CD8-positive, alpha-beta memory T cell (primary cell): ENCODE results near the gene PLA2G4A. TPM values are rescaled to one million over a fixed set of nuclear protein-coding genes. Genes with fewer than 3 reads are reported as not detected.

Experiments
- CTCF ChIA-PET: fragments of 350-600 bp; sonication (Branson Sonifier 250); formaldehyde crosslinking; loops from one replicate; lab custom pipeline; 2021; ENCODE audit warnings: antibody characterized with exemption; lab: Charles Lee
- POLR2A ChIA-PET: fragments of 350-600 bp; sonication (Branson Sonifier 250); formaldehyde crosslinking; loops from one replicate; lab custom pipeline; 2021; ENCODE audit warnings: antibody characterized with exemption; lab: Charles Lee
- DNase-seq, 5 donors: peaks; one replicate each; pipeline versions ENCODE4 v3.0.0 to v3.0.0-alpha.2; 2020 to 2022; ENCODE audit warnings: mixed read lengths in 1 of 5
- H3K27ac ChIP-seq: one replicate; pipeline ENCODE4 v1.7.0; 2013; ENCODE audit warnings: low read depth, mild to moderate bottlenecking, low read length, moderate library complexity
- H3K27me3 ChIP-seq: 2 replicates; pipeline ENCODE4 v1.7.0; 2013; ENCODE audit warnings: low read length, mild to moderate bottlenecking; ENCODE audit not compliant: insufficient read depth, poor library complexity, severe bottlenecking
- H3K36me3 ChIP-seq: 2 replicates; pipeline ENCODE4 v1.7.0; 2013; ENCODE audit warnings: mild to moderate bottlenecking, low read length, moderate library complexity; ENCODE audit not compliant: insufficient read depth
- H3K4me1 ChIP-seq: 2 replicates; pipeline ENCODE4 v1.7.0; 2013; ENCODE audit warnings: mild to moderate bottlenecking, low read length, moderate library complexity; ENCODE audit not compliant: insufficient read depth
- H3K4me3 ChIP-seq: 2 replicates; pipeline ENCODE4 v1.7.0; 2013; ENCODE audit warnings: mild to moderate bottlenecking, low read length
- H3K9me3 ChIP-seq: 2 replicates; pipeline ENCODE4 v1.7.0; 2013; ENCODE audit warnings: mild to moderate bottlenecking, low read length
- H3K27ac Mint-ChIP-seq, 8 donors: one replicate each; pipeline ENCODE4 v1.8.0; 2020 to 2021; ENCODE audit warnings: mixed read lengths in 8 of 8, mild to moderate bottlenecking in 6 of 8, inconsistent platforms in 3 of 8, moderate library complexity in 3 of 8
- H3K27me3 Mint-ChIP-seq, 2 donors: one replicate each; pipeline ENCODE4 v1.8.0; 2020 to 2021; ENCODE audit warnings: mixed read lengths in 2 of 2, mild to moderate bottlenecking in 1 of 2, moderate library complexity in 1 of 2
- H3K36me3 Mint-ChIP-seq, 3 donors: one replicate each; pipeline ENCODE4 v1.8.0; 2020 to 2021; ENCODE audit warnings: mixed read lengths in 3 of 3, inconsistent platforms in 1 of 3, mild to moderate bottlenecking in 1 of 3
- H3K4me1 Mint-ChIP-seq, 3 donors: one replicate each; pipeline ENCODE4 v1.8.0; 2020 to 2021; ENCODE audit warnings: mixed read lengths in 3 of 3, inconsistent platforms in 1 of 3, mild to moderate bottlenecking in 1 of 3
- H3K4me3 Mint-ChIP-seq, 7 donors: one replicate each; pipeline ENCODE4 v1.8.0; 2020 to 2021; ENCODE audit warnings: mixed read lengths in 7 of 7, mild to moderate bottlenecking in 6 of 7, moderate library complexity in 4 of 7, inconsistent platforms in 2 of 7
- H3K9me3 Mint-ChIP-seq, 5 donors: one replicate each; pipeline ENCODE4 v1.8.0; 2020 to 2022; ENCODE audit warnings: mixed read lengths in 5 of 5, mild to moderate bottlenecking in 3 of 5, moderate library complexity in 2 of 5, inconsistent platforms in 1 of 5
- polyA plus RNA-seq: library from polyadenylated mRNA; unstranded; fragments of 300-500 nt; fragmentation: Illumina TruSeq; gene quantifications from one replicate; pipeline ENCODE4 v1.2.3, GENCODE V29; 2021
- total RNA-seq, 2 experiments: library from RNA; stranded (reverse); gene quantifications; one replicate each; pipeline ENCODE4 v1.2.3, GENCODE V29; 2021

The PLA2G4A gene
- total RNA-seq (1 to 10 TPM; 1.1 to 1.5 TPM), polyA plus RNA-seq (not detected)

DNA sequence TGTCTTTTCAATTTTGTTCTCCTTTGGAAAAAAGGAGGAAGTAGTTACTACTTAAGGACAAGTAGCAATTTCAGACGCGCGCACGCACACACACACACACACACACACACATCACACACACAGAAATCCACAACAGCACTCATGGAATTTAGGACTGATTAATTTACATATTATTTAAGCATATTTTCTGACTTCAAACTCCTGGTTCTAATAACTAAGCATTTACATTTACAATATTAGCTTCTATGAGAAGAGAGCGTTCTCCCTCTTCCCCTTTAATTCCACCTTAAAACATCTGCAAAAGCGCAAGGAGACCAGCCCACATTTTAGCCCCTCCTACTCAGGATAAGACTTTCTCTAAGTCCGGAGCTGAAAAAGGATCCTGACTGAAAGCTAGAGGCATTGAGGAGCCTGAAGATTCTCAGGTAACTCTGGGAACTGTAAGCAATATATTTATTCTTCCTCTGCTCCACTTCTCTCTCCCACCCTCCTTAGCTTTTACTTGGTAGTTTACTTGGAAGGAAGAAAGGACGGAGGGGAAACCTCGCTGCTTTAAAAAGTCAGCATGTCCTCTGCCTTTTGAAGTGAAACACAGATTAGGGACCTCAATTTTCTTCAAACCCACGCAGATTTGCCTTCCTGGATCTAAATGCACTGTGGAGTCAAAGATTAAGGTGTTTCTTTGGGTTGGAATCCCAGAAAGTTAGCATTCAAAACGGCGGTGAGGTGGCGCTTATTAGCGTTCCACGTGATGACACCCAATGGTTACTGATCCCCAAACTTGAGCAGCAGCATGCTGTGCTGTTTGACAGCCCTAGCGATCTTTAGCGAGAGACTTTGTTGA is at the start of gene PLA2G4A:
PLA2G4A (plus strand) TSS at position 339 of the 844 bp plus-strand sequence. CDS start 25,406 bp downstream, outside the sequence.
- Mint-ChIP-seq H3K27ac (peak within 1 kb of the TSS in 1 of 8 donors; percentile 36), H3K36me3 (no peaks in the 10 kb centered on the region), H3K4me1 (peaks cover 4 to 16% (median 10%) of the 10 kb centered on the region in 3 donors), H3K4me3 (peak within 1 kb of the TSS; percentile 45 to 68 (median 64)), H3K9me3 (peaks cover 0 to 5% (median 2%) of the 10 kb centered on the region in 5 donors), H3K27me3 (peaks cover 0 to 2% of the 10 kb centered on the region in 2 donors)
- Histone ChIP-seq H3K4me1 (no peaks in the 10 kb centered on the region), H3K27me3 (no peaks in the 10 kb centered on the region), H3K9me3 (no peaks in the 10 kb centered on the region), H3K4me3 (peak within 1 kb of the TSS; percentile 64), H3K36me3 (no peaks in the 10 kb centered on the region), H3K27ac (no peak within 1 kb of the TSS)
- no peak for DNase-seq
- ChIA-PET POLR2A (no interaction called here), CTCF (no interaction called here)

DNA sequence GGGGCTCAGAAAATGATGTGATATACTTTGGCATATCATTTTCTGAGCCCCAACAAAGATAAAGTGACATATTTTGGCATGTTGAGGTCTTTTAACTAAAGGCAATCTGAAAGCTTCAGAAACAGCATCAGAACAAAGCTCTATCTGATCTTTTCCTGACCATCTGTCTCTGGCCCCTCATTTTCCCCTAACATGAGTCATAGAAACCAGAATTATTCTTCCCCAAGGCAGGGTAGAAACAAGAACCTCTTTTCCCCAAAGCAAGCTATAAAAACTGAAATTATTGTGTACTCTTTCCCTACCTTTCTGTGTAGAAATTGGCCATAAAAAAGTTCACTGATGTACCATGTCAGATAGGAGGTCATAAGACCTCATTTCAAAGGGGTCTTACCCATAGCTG is 48.7 kb upstream of the PLA2G4A start:
- Histone ChIP-seq H3K4me3 (no peak overlapping the region), H3K36me3 (no peaks in the 10 kb centered on the region), H3K4me1 (no peaks in the 10 kb centered on the region), H3K27me3 (no peaks in the 10 kb centered on the region), H3K9me3 (no peaks in the 10 kb centered on the region), H3K27ac (no peak overlapping the region)
- Mint-ChIP-seq H3K4me1 (no peaks in the 10 kb centered on the region), H3K36me3 (no peaks in the 10 kb centered on the region), H3K4me3 (no peak overlapping the region), H3K27ac (no peak overlapping the region), H3K27me3 (no peaks in the 10 kb centered on the region), H3K9me3 (peaks cover 0 to 2% (median 0%) of the 10 kb centered on the region in 5 donors)
- POLR2A ChIA-PET = no interaction called here
- CTCF ChIA-PET = no interaction called here
- DNase-seq = no peak

DNA sequence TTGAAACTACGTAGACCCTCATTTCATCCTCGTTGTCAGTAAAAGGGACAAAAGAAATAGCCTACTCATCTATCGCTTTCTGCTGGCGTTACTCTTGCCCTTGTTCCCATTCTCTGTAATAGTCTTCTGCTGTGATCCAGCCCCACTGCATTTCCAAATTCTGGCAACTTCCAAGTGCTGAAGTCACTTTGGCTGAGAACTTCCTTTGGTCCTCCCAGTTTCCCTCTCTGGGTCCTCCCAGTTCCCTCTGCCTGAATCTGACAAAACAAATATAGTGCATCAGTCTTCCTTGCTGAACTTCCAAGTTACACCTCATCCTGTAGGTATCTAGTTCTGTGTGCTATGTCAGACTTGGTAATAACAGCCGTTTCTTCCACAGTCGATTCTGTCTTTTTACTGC is 47.0 kb upstream of the PLA2G4A start:
- H3K27me3 Mint-ChIP-seq = no peaks in the 10 kb centered on the region
- ChIA-PET POLR2A (no interaction called here), CTCF (no interaction called here)
- Histone ChIP-seq H3K27ac (no peak overlapping the region), H3K4me1 (no peaks in the 10 kb centered on the region), H3K9me3 (no peaks in the 10 kb centered on the region), H3K27me3 (no peaks in the 10 kb centered on the region), H3K4me3 (no peak overlapping the region), H3K36me3 (no peaks in the 10 kb centered on the region)
- no peak overlapping the region for H3K4me3 Mint-ChIP-seq
- peaks cover 0 to 2% (median 0%) of the 10 kb centered on the region in 5 donors for H3K9me3 Mint-ChIP-seq
- no peak overlapping the region for H3K27ac Mint-ChIP-seq
- DNase-seq = no peak
- no peaks in the 10 kb centered on the region for H3K36me3 Mint-ChIP-seq
- H3K4me1 Mint-ChIP-seq = no peaks in the 10 kb centered on the region

DNA sequence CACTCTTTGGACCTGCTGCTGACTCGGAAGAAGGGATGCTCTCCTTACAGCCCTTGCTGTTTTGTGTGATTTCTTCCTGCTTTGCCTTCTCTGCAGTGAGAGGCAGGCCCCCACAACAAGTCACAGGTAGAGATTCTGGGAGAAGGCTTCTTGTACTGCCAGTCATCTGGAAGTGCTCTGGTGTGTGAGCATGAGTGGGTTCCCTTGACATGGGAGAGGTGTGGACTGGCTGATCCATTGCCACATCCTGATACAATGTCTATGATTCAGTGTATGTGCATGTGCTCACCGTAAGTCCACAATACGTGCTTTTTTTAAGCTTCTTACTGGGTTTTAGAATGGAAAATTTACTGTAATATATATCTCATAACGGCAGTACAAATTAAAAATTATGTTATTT is 46.0 kb upstream of the PLA2G4A start:
- Mint-ChIP-seq H3K27ac (peak overlapping the region in 1 of 8 donors; percentile 28), H3K36me3 (no peaks in the 10 kb centered on the region), H3K27me3 (no peaks in the 10 kb centered on the region), H3K4me1 (no peaks in the 10 kb centered on the region), H3K9me3 (peaks cover 0 to 2% (median 0%) of the 10 kb centered on the region in 5 donors), H3K4me3 (no peak overlapping the region)
- H3K27me3 ChIP-seq = no peaks in the 10 kb centered on the region
- no peaks in the 10 kb centered on the region for H3K9me3 ChIP-seq
- H3K36me3 ChIP-seq = no peaks in the 10 kb centered on the region
- H3K4me1 ChIP-seq = no peaks in the 10 kb centered on the region
- ChIA-PET POLR2A (no interaction called here), CTCF (no interaction called here)
- H3K27ac ChIP-seq = no peak overlapping the region
- H3K4me3 ChIP-seq = no peak overlapping the region
- DNase-seq = no peak

DNA sequence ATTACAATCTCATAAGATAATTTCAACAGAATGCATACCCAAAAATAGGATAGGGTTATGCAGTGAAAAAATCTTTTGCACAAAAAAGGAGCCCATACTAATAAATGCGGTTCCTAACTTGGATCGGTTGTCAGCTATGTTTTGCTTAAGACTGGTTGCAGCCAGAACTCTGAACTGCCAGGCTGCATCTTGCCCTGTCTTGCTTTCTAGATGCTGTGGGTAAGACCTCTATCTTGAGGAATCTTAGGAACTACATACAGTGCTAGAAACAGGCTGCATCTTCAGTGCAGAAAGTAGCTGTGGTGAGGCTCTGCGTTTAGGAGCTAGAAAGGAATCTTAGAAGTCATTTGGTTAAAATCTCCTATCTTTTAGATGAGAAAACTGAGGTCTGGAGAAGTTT is 45.6 kb upstream of the PLA2G4A start:
- ChIA-PET CTCF (no interaction called here), POLR2A (no interaction called here)
- Histone ChIP-seq H3K36me3 (no peaks in the 10 kb centered on the region), H3K4me3 (no peak overlapping the region), H3K9me3 (no peaks in the 10 kb centered on the region), H3K27ac (no peak overlapping the region), H3K27me3 (no peaks in the 10 kb centered on the region), H3K4me1 (no peaks in the 10 kb centered on the region)
- no peaks in the 10 kb centered on the region for H3K27me3 Mint-ChIP-seq
- H3K9me3 Mint-ChIP-seq = peaks cover 0 to 2% (median 0%) of the 10 kb centered on the region in 5 donors
- H3K4me3 Mint-ChIP-seq = no peak overlapping the region
- DNase-seq = no peak
- no peak overlapping the region for H3K27ac Mint-ChIP-seq
- no peaks in the 10 kb centered on the region for H3K4me1 Mint-ChIP-seq
- H3K36me3 Mint-ChIP-seq = no peaks in the 10 kb centered on the region

DNA sequence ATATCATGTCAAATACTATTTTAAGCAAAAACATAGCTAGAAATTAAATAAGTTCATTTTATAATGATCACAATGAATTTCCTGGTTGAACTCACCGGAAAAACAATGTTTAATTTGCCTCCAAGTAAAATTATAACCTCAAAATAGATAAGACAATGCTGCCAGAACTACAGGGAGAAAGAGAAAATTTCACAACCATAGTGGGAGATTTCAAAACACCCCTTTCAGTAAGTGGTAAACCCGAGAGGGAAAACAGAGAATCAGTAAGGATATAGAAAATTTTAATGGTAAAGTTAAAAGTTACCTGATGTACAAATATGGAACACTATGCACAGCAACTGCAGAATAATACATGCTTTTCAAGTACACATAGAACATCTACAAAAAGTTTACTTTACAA is 43.2 kb upstream of the PLA2G4A start:
- Mint-ChIP-seq H3K27me3 (no peaks in the 10 kb centered on the region), H3K4me1 (no peaks in the 10 kb centered on the region), H3K27ac (no peak overlapping the region), H3K9me3 (peaks cover 0 to 2% (median 0%) of the 10 kb centered on the region in 5 donors), H3K36me3 (no peaks in the 10 kb centered on the region), H3K4me3 (no peak overlapping the region)
- no peak overlapping the region for H3K4me3 ChIP-seq
- ChIA-PET POLR2A (no interaction called here), CTCF (no interaction called here)
- no peak overlapping the region for H3K27ac ChIP-seq
- no peaks in the 10 kb centered on the region for H3K27me3 ChIP-seq
- H3K9me3 ChIP-seq = no peaks in the 10 kb centered on the region
- no peaks in the 10 kb centered on the region for H3K36me3 ChIP-seq
- no peaks in the 10 kb centered on the region for H3K4me1 ChIP-seq
- no peak for DNase-seq

DNA sequence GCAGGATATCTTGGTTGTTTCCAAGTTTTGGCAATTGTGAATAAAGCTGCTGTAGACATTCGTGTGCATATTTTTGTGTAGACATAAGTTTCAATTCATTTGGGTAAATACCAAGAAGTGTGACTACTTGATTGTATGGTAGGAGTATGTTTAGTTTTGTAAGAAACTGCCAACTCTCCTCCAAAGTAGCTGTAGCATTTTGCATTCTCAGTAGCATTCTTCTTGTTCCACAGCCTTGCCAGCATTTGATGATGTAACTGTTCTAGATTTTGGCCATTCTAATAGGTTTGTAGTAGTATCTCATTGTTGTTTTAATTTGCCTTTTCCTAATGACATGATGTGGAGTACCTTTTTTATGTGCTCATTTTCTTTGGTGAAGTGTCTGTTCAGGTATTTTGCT is 38.6 kb upstream of the PLA2G4A start:
- no peak overlapping the region for H3K4me3 Mint-ChIP-seq
- no peaks in the 10 kb centered on the region for H3K9me3 ChIP-seq
- H3K27me3 Mint-ChIP-seq = no peaks in the 10 kb centered on the region
- no peaks in the 10 kb centered on the region for H3K4me1 Mint-ChIP-seq
- POLR2A ChIA-PET = no interaction called here
- H3K9me3 Mint-ChIP-seq = peaks cover 0 to 3% (median 0%) of the 10 kb centered on the region in 5 donors
- CTCF ChIA-PET = no interaction called here
- H3K4me3 ChIP-seq = no peak overlapping the region
- no peaks in the 10 kb centered on the region for H3K36me3 ChIP-seq
- no peak overlapping the region for H3K27ac Mint-ChIP-seq
- H3K36me3 Mint-ChIP-seq = no peaks in the 10 kb centered on the region
- H3K27me3 ChIP-seq = no peaks in the 10 kb centered on the region
- H3K27ac ChIP-seq = no peak overlapping the region
- no peak for DNase-seq
- H3K4me1 ChIP-seq = no peaks in the 10 kb centered on the region

DNA sequence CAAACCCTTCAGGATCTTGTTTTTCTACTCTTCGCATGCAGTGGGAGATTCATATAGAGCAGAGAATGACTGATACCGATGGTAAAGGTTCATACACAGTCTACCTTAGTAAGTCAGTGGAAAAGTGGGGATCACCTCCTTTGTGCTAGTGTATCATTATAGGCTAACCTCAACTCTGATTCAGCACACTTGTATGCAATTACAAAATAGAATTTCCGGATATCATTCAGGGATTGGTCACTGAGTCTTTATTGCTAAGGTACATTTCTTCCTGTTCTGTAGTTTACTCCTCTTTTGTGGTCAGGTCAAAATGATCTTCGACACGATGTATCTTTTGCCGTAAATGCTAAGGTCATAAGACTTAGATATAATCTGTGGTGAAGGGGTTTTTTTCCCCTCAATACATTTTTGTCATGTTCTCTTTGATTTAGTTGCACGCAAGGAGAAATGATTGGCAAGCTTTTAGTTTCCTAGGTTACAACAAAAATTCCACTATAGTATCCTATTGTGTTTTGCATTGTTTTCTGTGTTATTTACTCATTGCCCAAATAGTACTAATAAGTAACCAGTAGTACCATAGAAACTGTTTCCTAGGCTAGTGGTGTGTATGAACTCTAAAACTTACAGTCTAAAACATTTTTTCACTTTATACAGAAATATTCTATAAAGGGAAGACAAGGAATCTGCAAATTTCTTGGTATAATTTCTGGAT is 35.7 kb upstream of the PLA2G4A start:
- POLR2A ChIA-PET = no interaction called here
- Mint-ChIP-seq H3K9me3 (peaks cover 0 to 3% (median 0%) of the 10 kb centered on the region in 5 donors), H3K36me3 (no peaks in the 10 kb centered on the region), H3K4me1 (no peaks in the 10 kb centered on the region), H3K27ac (no peak overlapping the region), H3K4me3 (no peak overlapping the region), H3K27me3 (peaks cover 0 to 1% of the 10 kb centered on the region in 2 donors)
- Histone ChIP-seq H3K27ac (no peak overlapping the region), H3K36me3 (no peaks in the 10 kb centered on the region), H3K4me3 (no peak overlapping the region), H3K9me3 (no peaks in the 10 kb centered on the region), H3K4me1 (no peaks in the 10 kb centered on the region), H3K27me3 (no peaks in the 10 kb centered on the region)
- DNase-seq = no peak
- CTCF ChIA-PET = no interaction called here
